GM23248 (cell line): ENCODE results near the gene LAMA5. TPM values are rescaled to one million over a fixed set of nuclear protein-coding genes. Genes with fewer than 3 reads are reported as not detected.

Source experiments
- DNase-seq: peaks from one replicate; pipeline ENCODE4 v3.0.0-alpha.2; 2015
- H2AFZ ChIP-seq: fragments of 200-600 bp; sonication (generic); 2 replicates; pipeline ENCODE4 v1.6.1; 2016; ENCODE audit warnings: antibody characterized with exemption
- H3F3A ChIP-seq: fragments of 200-600 bp; sonication (generic); 2 replicates; pipeline ENCODE4 v1.6.1; 2016; ENCODE audit warnings: mild to moderate bottlenecking, antibody characterized with exemption, mixed run types; ENCODE audit not compliant: insufficient read depth
- H3K27ac ChIP-seq: fragments of 200-600 bp; sonication (generic); 2 replicates; pipeline ENCODE4 v1.5.1; 2016; ENCODE audit warnings: mild to moderate bottlenecking
- H3K27me3 ChIP-seq: fragments of 200-600 bp; sonication (generic); replicated peaks from 2 replicates; pipeline ENCODE4 v1.6.1; 2016; ENCODE audit warnings: mild to moderate bottlenecking; ENCODE audit not compliant: insufficient read depth
- H3K36me3 ChIP-seq: fragments of 200-600 bp; sonication (generic); 2 replicates; pipeline ENCODE4 v1.6.1; 2016; ENCODE audit warnings: low read depth, mild to moderate bottlenecking
- H3K4me1 ChIP-seq: fragments of 200-600 bp; sonication (generic); 2 replicates; pipeline ENCODE4 v1.6.1; 2016; ENCODE audit warnings: mild to moderate bottlenecking; ENCODE audit not compliant: insufficient read depth
- H3K4me2 ChIP-seq: fragments of 200-600 bp; sonication (generic); one replicate; pipeline ENCODE4 v1.6.1; 2016; ENCODE audit warnings: mild to moderate bottlenecking; ENCODE audit not compliant: unreplicated experiment
- H3K4me3 ChIP-seq: fragments of 200-600 bp; sonication (generic); 2 replicates; pipeline ENCODE4 v1.5.1; 2016; ENCODE audit warnings: mild to moderate bottlenecking
- H3K79me2 ChIP-seq: fragments of 200-600 bp; sonication (generic); 2 replicates; pipeline ENCODE4 v1.6.1; 2016; ENCODE audit warnings: mild to moderate bottlenecking; ENCODE audit not compliant: insufficient read depth
- H3K9ac ChIP-seq: fragments of 200-600 bp; sonication (generic); 2 replicates; pipeline ENCODE4 v1.6.1; 2016; ENCODE audit warnings: mild to moderate bottlenecking
- H3K9me2 ChIP-seq: fragments of 200-600 bp; sonication (generic); 2 replicates; pipeline ENCODE4 v1.6.1; 2016; ENCODE audit warnings: mixed run types, mild to moderate bottlenecking, moderate library complexity; ENCODE audit not compliant: insufficient read depth
- H3K9me3 ChIP-seq: fragments of 200-600 bp; sonication (generic); one replicate; pipeline ENCODE4 v1.6.1; 2017; ENCODE audit warnings: low read depth
- H4K20me1 ChIP-seq: fragments of 200-600 bp; sonication (generic); 2 replicates; pipeline ENCODE4 v1.6.0; 2016; ENCODE audit not compliant: insufficient read depth
- EZH2 ChIP-seq: fragments of 200-600 bp; sonication (generic); IDR thresholded peaks from 2 replicates; pipeline ENCODE4 v1.6.1; 2018; ENCODE audit warnings: antibody characterized with exemption, mild to moderate bottlenecking; ENCODE audit not compliant: insufficient read depth, poor library complexity, severe bottlenecking
- EZH2phosphoT487 ChIP-seq: fragments of 200-600 bp; sonication (generic); IDR thresholded peaks from 2 replicates; pipeline ENCODE4 v1.6.1; 2018; ENCODE audit warnings: antibody characterized with exemption, moderate library complexity, mild to moderate bottlenecking, low read depth; ENCODE audit not compliant: insufficient read depth
- WGBS, 2 experiments: methylation state at CpG; one replicate each; pipeline ENCODE4 v1.1.6; 2015 to 2017; ENCODE audit warnings: low lambda C conversion rate in 2 of 2, low coverage in 1 of 2; ENCODE audit errors: missing lambda C conversion rate in 2 of 2; 5-methylcytosine and 5-hydroxymethylcytosine counted together
- in situ Hi-C: fragments of 300-500 bp; cut with MboI; formaldehyde crosslinking; loops from 2 replicates; pipeline ENCODE4 v1.15.0; 2020
- polyA plus RNA-seq: library from polyadenylated mRNA; unstranded; fragments of >200 nt; fragmentation: Nextera tagmentation; extraction: Ambion mirVana; gene quantifications from 2 replicates; pipeline ENCODE4 v1.2.1, GENCODE V29; 2016
- total RNA-seq: library from RNA; depleted of rRNA; stranded (reverse); fragments of >200 nt; shearing (Covaris generic); gene quantifications from 2 replicates; pipeline ENCODE4 v1.2.3, GENCODE V29; 2014

LAMA5 gene
- total and polyA plus RNA-seq, 2 experiments from 2014 or later, result 4.5 to 6.0 TPM

DNA sequence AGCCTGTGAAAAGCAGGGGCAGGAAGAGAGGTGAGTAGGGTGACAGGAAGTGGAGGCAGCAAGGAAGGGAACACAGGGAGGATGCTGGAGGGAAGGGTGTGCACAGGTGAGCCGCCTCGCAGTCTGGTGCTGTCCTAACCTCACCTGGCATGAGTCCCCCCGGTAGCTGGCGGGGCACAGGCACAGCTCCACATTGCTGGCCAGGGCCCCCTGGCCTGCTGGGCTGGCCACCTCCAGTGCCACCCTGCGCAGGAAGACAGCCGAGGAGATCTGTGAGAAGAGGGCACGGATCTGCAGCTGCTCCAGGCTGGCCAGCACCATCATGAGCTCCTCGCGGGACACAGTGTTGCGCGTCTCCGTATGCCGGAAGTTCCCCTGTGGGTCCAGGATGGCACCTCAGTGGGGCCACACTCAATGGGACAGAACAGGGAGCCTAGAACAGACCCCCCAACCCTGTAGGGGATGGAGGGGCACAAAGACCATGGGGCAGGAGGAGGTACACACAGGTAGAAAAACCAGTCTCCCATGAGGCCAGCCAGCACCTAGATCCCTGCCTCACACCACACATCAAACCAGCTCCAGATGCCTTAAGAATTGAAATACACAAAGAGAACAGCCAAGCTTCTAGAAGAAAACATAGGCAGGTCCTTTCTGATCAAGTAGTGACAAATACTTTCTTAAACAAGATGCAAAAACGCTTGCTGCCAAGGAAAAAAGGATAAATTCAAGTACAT is 41.8 kb downstream of the LAMA5 start:
- Histone ChIP-seq H2AFZ (no peak overlapping the region), H3K4me3 (no peak overlapping the region), H3K4me1 (no peaks in the 10 kb centered on the region), H3K27ac (no peak overlapping the region), H3K36me3 (no peaks in the 10 kb centered on the region), H3F3A (no peaks in the 10 kb centered on the region), H3K9me3 (no peaks in the 10 kb centered on the region), H3K27me3 (no peaks in the 10 kb centered on the region), H4K20me1 (no peaks in the 10 kb centered on the region), H3K9ac (no peak overlapping the region), H3K9me2 (no peaks in the 10 kb centered on the region), H3K79me2 (no peaks in the 10 kb centered on the region), H3K4me2 (no peak overlapping the region)
- TF ChIP-seq EZH2phosphoT487 (no peak), EZH2 (no peak)
- in situ Hi-C loops, result no loop called here
- no peak for DNase-seq
- WGBS, 2 experiments, result 85 to 96% methylated on average over 13 to 14 of the region's 14 CpGs

DNA sequence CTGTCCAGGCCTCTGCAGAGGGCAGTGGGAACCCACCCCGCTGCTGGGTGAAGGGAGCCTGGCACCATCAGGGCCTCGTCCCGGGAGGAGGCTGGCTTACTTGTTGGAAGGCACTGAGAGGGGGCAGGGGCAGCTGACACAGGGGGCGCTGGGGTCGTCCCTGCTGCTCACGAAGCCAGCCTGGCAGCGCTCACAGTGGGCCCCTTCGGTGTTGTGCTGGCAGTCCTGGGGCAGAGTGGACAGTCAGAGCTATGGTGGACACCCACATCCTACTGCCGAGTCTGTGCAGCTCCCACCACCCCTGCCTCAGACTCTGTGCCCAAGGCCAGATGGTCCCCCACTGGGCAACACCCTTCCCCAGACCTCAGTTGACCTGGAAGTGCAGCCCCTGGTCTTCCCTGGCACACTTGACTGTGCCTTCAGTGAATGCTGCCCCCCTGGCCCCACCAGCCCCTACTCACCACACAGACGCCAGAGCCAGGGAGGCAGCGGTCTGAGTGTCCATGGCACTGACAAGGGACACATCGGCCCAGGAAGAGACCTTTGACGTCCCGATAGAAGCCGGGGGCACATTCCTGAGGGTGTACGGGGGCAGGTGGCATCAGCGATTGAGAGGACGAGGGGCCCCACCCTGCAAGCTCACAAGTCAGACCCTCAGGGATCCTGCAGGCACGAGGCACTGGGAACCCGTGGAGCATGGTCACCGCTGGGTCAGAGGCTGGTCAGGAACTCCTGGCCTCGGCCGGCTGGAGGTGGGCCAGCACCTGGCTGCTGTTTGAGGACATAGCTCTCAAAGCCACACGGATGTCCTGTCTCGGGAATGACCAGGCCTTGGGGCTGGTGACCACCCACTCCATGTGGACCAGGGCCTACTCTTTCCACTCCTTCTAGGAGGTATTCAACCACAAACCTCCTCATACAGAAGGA is 42.9 kb downstream of the LAMA5 start:
- Histone ChIP-seq H3K9me2 (no peaks in the 10 kb centered on the region), H4K20me1 (no peaks in the 10 kb centered on the region), H3K27me3 (no peaks in the 10 kb centered on the region), H3K79me2 (no peaks in the 10 kb centered on the region), H3K9me3 (no peaks in the 10 kb centered on the region), H3K4me1 (no peaks in the 10 kb centered on the region), H3K4me3 (no peak overlapping the region), H3K9ac (no peak overlapping the region), H3K36me3 (no peaks in the 10 kb centered on the region), H3F3A (no peaks in the 10 kb centered on the region), H2AFZ (no peak overlapping the region), H3K27ac (no peak overlapping the region), H3K4me2 (no peak overlapping the region)
- no peak for DNase-seq
- in situ Hi-C loops, result no loop called here
- no peak for TF ChIP-seq EZH2phosphoT487
- TF ChIP-seq EZH2, result no peak
- WGBS, 2 experiments, result 77% methylated on average over 23 to 25 of the region's 25 CpGs

DNA sequence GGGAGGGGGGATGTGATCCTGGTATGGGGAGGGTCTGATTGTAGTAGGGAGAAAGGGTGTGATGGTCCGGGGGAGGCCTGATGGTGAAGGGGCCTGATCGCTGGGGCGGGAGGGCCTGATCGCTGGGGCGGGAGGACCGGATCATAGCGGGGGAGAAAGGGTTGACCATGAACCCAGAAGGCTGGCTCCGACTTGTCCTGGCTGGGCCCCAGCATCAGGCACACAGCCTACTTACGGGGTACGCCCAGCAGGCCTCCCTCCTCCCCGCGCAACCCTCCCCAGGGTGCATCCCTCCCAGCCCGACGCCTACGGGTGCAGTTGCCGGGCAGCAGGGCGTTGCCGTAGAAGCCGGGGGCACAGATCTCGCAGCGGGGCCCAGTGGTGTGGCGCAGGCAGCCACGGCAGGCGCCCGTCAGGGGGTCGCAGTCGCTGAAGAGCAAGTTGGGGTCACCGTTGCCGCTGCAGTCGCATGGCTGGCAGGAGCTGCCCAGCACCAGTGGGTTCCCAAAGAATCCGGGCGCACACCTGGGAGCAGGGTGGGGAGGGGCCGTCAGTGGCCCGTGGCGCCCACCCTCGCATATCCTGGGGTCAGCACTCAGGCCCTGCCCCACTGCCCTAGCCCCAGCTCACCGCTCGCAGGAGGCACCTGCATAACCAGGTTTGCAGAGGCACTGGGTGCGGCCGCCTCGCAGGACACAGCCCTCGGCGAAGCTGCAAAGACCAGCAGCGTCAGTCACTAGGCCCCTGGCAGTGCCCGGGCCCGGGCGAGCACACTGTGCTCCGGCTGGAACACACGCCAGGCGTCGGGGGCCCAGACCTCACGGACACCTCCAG is 43.7 kb downstream of the LAMA5 start:
- no peak for DNase-seq
- TF ChIP-seq EZH2phosphoT487, result no peak
- TF ChIP-seq EZH2, result no peak
- H4K20me1 ChIP-seq, result no peaks in the 10 kb centered on the region
- H3K9me3 ChIP-seq, result no peaks in the 10 kb centered on the region
- H3K36me3 ChIP-seq, result no peaks in the 10 kb centered on the region
- H3K4me2 ChIP-seq, result no peak overlapping the region
- no peaks in the 10 kb centered on the region for H3K9me2 ChIP-seq
- 89% methylated on average over 35 to 40 of the region's 52 CpGs for WGBS, 2 experiments
- H3F3A ChIP-seq, result no peaks in the 10 kb centered on the region
- no peaks in the 10 kb centered on the region for H3K79me2 ChIP-seq
- no peak overlapping the region for H2AFZ ChIP-seq
- no peak overlapping the region for H3K9ac ChIP-seq
- in situ Hi-C loops, result no loop called here
- H3K27me3 ChIP-seq, result no peaks in the 10 kb centered on the region
- H3K4me1 ChIP-seq, result no peaks in the 10 kb centered on the region
- H3K4me3 ChIP-seq, result no peak overlapping the region
- H3K27ac ChIP-seq, result no peak overlapping the region

DNA sequence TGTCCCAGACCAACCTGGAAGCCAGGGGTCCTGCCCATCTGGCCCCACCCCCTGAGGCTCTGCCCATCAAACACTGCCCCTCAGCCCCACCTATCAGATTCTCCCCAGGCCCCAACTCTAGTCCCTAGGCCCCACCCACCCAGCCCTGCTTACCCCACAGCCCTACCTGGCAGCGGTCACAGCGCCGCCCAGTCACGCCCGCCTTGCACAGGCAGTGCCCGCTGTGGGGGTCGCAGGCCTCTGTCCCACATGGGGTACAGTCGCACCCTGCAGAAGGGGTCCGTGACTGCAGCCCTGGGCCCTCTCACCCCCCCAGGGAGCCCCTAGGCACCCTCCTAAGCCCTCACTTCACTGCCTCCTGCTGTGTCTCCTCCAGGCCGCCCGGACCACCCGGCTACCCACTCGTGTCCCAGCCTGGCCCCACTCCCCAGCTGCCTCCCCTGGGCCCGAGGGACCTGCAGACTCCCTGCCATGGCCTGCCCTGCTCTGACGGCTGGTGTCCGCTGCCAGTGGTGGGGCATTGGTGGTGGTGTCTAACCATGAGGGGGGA is 44.5 kb downstream of the LAMA5 start:
- in situ Hi-C loops, result no loop called here
- Histone ChIP-seq H3K4me2 (no peak overlapping the region), H3K79me2 (no peaks in the 10 kb centered on the region), H4K20me1 (no peaks in the 10 kb centered on the region), H3K27me3 (no peaks in the 10 kb centered on the region), H3K4me1 (no peaks in the 10 kb centered on the region), H3F3A (no peaks in the 10 kb centered on the region), H3K9me2 (no peaks in the 10 kb centered on the region), H3K9me3 (no peaks in the 10 kb centered on the region), H3K9ac (no peak overlapping the region), H3K27ac (no peak overlapping the region), H2AFZ (no peak overlapping the region), H3K36me3 (no peaks in the 10 kb centered on the region), H3K4me3 (no peak overlapping the region)
- 81 to 86% methylated on average over 13 to 16 of the region's 16 CpGs for WGBS, 2 experiments
- no peak for TF ChIP-seq EZH2
- no peak for TF ChIP-seq EZH2phosphoT487
- no peak for DNase-seq
